Measurements from ENCODE around the gene CITED2. TPM values are rescaled to one million over a fixed set of nuclear protein-coding genes. Genes with fewer than 3 reads are reported as not detected.

CITED2 gene
- total RNA-seq, 1 experiment from 2014 or later, result 46.1 TPM

DNA sequence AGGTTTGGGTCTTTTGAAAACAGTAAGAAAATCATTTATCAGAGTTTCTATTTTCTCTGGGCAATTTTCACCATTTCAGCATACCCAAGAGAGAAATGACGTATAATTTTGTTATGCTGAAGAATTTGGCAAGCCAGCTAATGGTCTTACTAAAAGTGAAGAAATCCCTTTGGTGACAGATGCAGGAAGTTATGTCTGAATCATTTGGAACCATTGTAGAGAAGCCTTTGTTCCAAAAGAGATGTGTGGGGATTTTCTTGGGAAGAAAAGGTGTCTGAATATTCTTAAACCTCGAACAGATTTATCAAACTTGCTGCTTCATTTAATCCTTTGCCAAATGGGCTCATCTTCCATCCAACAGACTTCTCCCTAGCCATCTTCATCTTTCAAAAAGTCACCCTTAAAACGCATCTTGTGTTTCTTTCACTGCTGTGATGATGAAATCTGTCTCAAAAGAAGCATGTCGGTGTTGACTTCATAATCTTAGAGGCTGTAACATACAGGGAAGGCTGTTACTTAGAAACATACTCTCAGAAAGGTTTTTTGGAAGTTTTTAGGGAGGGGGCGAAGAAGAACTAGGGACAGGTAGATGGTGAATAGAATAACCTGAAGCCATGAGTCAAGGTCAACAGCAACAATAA, 39.5 kb downstream of the CITED2 start:
- no peaks in the 10 kb centered on the region for H3K36me3 ChIP-seq (ENCODE audit: control insufficient read depth in 1 of 2, insufficient read depth in 2 of 2, low read length in 2 of 2)
- ATAC-seq, result no peak
- no peak overlapping the region for H3K9ac ChIP-seq (ENCODE audit: low read length)
- no peaks in the 10 kb centered on the region for H3K9me3 ChIP-seq (ENCODE audit: control insufficient read depth in 1 of 2, insufficient read depth in 1 of 2, low read depth in 1 of 2, low read length in 2 of 2)
- BruUV-seq (replicated peaks), result no TSS peak
- RAD21 ChIA-PET (ENCODE audit: low non-redundant PET in 1 of 2, low total read pairs in 2 of 2, uncharacterized antibody in 2 of 2, unreplicated experiment in 2 of 2), result no interaction called here
- H3K4me2 ChIP-seq (ENCODE audit: low read length), result no peak overlapping the region
- no peaks in the 10 kb centered on the region for H3K79me2 ChIP-seq (ENCODE audit: insufficient read depth, low read length)
- intact Hi-C loops (cut with micrococcal nuclease), result no loop called here
- no peaks in the 10 kb centered on the region for H3K4me1 ChIP-seq (ENCODE audit: control insufficient read depth in 1 of 2, insufficient read depth in 2 of 2, low read length in 2 of 2)
- no peak overlapping the region for H3K27ac ChIP-seq (ENCODE audit: low read depth, low read length)
- POLR2A ChIA-PET, result no interaction called here
- no peaks in the 10 kb centered on the region for H3K9me2 ChIP-seq (ENCODE audit: insufficient read depth)
- no peak for DNase-seq (ENCODE audit: low read depth, low spot score)
- no peaks in the 10 kb centered on the region for H3K27me3 ChIP-seq (ENCODE audit: insufficient read depth, low read length)
- TF ChIP-seq, protein P1, sequence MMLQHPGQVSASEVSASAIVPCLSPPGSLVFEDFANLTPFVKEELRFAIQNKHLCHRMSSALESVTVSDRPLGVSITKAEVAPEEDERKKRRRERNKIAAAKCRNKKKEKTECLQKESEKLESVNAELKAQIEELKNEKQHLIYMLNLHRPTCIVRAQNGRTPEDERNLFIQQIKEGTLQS (IDR thresholded peaks at IDR 0.05), result no peak
- TF ChIP-seq, protein P2, sequence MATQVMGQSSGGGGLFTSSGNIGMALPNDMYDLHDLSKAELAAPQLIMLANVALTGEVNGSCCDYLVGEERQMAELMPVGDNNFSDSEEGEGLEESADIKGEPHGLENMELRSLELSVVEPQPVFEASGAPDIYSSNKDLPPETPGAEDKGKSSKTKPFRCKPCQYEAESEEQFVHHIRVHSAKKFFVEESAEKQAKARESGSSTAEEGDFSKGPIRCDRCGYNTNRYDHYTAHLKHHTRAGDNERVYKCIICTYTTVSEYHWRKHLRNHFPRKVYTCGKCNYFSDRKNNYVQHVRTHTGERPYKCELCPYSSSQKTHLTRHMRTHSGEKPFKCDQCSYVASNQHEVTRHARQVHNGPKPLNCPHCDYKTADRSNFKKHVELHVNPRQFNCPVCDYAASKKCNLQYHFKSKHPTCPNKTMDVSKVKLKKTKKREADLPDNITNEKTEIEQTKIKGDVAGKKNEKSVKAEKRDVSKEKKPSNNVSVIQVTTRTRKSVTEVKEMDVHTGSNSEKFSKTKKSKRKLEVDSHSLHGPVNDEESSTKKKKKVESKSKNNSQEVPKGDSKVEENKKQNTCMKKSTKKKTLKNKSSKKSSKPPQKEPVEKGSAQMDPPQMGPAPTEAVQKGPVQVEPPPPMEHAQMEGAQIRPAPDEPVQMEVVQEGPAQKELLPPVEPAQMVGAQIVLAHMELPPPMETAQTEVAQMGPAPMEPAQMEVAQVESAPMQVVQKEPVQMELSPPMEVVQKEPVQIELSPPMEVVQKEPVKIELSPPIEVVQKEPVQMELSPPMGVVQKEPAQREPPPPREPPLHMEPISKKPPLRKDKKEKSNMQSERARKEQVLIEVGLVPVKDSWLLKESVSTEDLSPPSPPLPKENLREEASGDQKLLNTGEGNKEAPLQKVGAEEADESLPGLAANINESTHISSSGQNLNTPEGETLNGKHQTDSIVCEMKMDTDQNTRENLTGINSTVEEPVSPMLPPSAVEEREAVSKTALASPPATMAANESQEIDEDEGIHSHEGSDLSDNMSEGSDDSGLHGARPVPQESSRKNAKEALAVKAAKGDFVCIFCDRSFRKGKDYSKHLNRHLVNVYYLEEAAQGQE (IDR thresholded peaks at IDR 0.05; ENCODE audit: low read depth), result no peak
- TF ChIP-seq ZNF274 (IDR thresholded peaks at IDR 0.05; ENCODE audit: low read depth, low read length), result no peak
- no peak for TF ChIP-seq TCF7L2 (IDR thresholded peaks at IDR 0.05; ENCODE audit: borderline replicate concordance, extremely low read depth, insufficient read depth, insufficient read length)
- no peak for TF ChIP-seq FOSL1 (IDR thresholded peaks at IDR 0.05; ENCODE audit: low read depth)
- TF ChIP-seq SP1 (IDR thresholded peaks at IDR 0.05; ENCODE audit: low read depth), result no peak
- no peak for TF ChIP-seq YY1 (IDR thresholded peaks at IDR 0.05; ENCODE audit: extremely low read depth, insufficient replicate concordance, low read depth, low read length)
- TF ChIP-seq, protein P3, sequence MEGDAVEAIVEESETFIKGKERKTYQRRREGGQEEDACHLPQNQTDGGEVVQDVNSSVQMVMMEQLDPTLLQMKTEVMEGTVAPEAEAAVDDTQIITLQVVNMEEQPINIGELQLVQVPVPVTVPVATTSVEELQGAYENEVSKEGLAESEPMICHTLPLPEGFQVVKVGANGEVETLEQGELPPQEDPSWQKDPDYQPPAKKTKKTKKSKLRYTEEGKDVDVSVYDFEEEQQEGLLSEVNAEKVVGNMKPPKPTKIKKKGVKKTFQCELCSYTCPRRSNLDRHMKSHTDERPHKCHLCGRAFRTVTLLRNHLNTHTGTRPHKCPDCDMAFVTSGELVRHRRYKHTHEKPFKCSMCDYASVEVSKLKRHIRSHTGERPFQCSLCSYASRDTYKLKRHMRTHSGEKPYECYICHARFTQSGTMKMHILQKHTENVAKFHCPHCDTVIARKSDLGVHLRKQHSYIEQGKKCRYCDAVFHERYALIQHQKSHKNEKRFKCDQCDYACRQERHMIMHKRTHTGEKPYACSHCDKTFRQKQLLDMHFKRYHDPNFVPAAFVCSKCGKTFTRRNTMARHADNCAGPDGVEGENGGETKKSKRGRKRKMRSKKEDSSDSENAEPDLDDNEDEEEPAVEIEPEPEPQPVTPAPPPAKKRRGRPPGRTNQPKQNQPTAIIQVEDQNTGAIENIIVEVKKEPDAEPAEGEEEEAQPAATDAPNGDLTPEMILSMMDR (IDR thresholded peaks at IDR 0.05 in 2 of 3, conservative IDR thresholded peaks at IDR 0.05 in 1 of 3; ENCODE audit: borderline replicate concordance in 1 of 3, insufficient read depth in 1 of 3, low read depth in 2 of 3, low read length in 2 of 3), result no peak
- TF ChIP-seq CEBPB (IDR thresholded peaks at IDR 0.05; ENCODE audit: low read depth), result no peak
- TF ChIP-seq SRF (IDR thresholded peaks at IDR 0.05; ENCODE audit: low read depth), result no peak
- H3K4me3 ChIP-seq (replicated peaks in 1 of 2; ENCODE audit: low read depth in 1 of 2, low read length in 2 of 2), result no peak overlapping the region
- H4K20me1 ChIP-seq (ENCODE audit: insufficient read depth), result no peaks in the 10 kb centered on the region
- CTCF ChIA-PET, result no interaction called here
- H2AFZ ChIP-seq (ENCODE audit: low read depth, low read length, poor library complexity, severe bottlenecking), result no peak overlapping the region

Data from HCT116 (cell line).